Osteocyte (in vitro differentiated cells): Measurements from ENCODE around the gene CASKIN1. TPM values are rescaled to one million over a fixed set of nuclear protein-coding genes. Genes with fewer than 3 reads are reported as not detected.

Source experiments
- DNase-seq: peaks from one replicate; pipeline ENCODE4 v3.0.0; 2021; ENCODE audit warnings: mixed read lengths; ENCODE audit not compliant: unreplicated experiment; ENCODE audit errors: extremely low spot score
- H3K27ac Mint-ChIP-seq: one replicate; pipeline ENCODE4 v1.8.0; 2021; ENCODE audit warnings: mild to moderate bottlenecking, mixed read lengths; ENCODE audit not compliant: unreplicated experiment
- H3K27me3 Mint-ChIP-seq: one replicate; pipeline ENCODE4 v1.8.0; 2021; ENCODE audit warnings: mixed read lengths; ENCODE audit not compliant: unreplicated experiment
- H3K36me3 Mint-ChIP-seq: one replicate; pipeline ENCODE4 v1.8.0; 2021; ENCODE audit warnings: mixed read lengths; ENCODE audit not compliant: unreplicated experiment
- H3K4me1 Mint-ChIP-seq: one replicate; pipeline ENCODE4 v1.8.0; 2021; ENCODE audit warnings: mixed read lengths; ENCODE audit not compliant: unreplicated experiment
- H3K4me3 Mint-ChIP-seq: one replicate; pipeline ENCODE4 v1.8.0; 2021; ENCODE audit warnings: mild to moderate bottlenecking, moderate library complexity, mixed read lengths; ENCODE audit not compliant: unreplicated experiment
- H3K9me3 Mint-ChIP-seq: one replicate; pipeline ENCODE4 v1.8.0; 2021; ENCODE audit warnings: mixed read lengths; ENCODE audit not compliant: unreplicated experiment
- CTCF ChIP-seq: fragments of 200-600 bp; sonication (generic); IDR thresholded peaks from 2 replicates; pipeline ENCODE4 v1.5.0; 2021; ENCODE audit warnings: antibody characterized with exemption, mild to moderate bottlenecking, moderate library complexity
- total RNA-seq: library from RNA; stranded (reverse); gene quantifications from 2 replicates; pipeline ENCODE4 v1.2.1, GENCODE V29; 2021

Gene CASKIN1
- total RNA-seq, 1 donor from 2014 or later: 2.4 TPM

GRCh38 chr16:2151188-2152091 lies 45.0 kb downstream of the CASKIN1 start:
- Mint-ChIP-seq H3K4me1 (peaks cover 64% of the 10 kb centered on the region), H3K36me3 (peaks cover 4% of the 10 kb centered on the region), H3K4me3 (peak overlapping the region; percentile 17), H3K27me3 (no peaks in the 10 kb centered on the region), H3K27ac (peak overlapping the region; percentile 27), H3K9me3 (no peaks in the 10 kb centered on the region)
- TF ChIP-seq CTCF: no peak
- DNase-seq: no peak

- Mint-ChIP-seq H3K4me1 (peaks cover 61% of the 10 kb centered on the region), H3K4me3 (peak overlapping the region; percentile 38), H3K36me3 (peaks cover 4% of the 10 kb centered on the region), H3K27ac (peak overlapping the region; percentile 27), H3K27me3 (no peaks in the 10 kb centered on the region), H3K9me3 (no peaks in the 10 kb centered on the region)
- no peak for DNase-seq
- TF ChIP-seq CTCF: no peak
These were observed 45.8 kb downstream of the CASKIN1 start for GRCh38 chr16:2150418-2151187.

- Mint-ChIP-seq H3K9me3 (no peaks in the 10 kb centered on the region), H3K4me1 (peaks cover 61% of the 10 kb centered on the region), H3K36me3 (peaks cover 4% of the 10 kb centered on the region), H3K4me3 (peak overlapping the region; percentile 38), H3K27me3 (no peaks in the 10 kb centered on the region), H3K27ac (no peak overlapping the region)
- DNase-seq: no peak
- TF ChIP-seq CTCF: no peak
These were observed 46.6 kb downstream of the CASKIN1 start for GRCh38 chr16:2149630-2150417.

- no peaks in the 10 kb centered on the region for H3K27me3 Mint-ChIP-seq
- H3K4me3 Mint-ChIP-seq: peak overlapping the region; percentile 58
These were observed 47.4 kb downstream of the CASKIN1 start for GRCh38 chr16:2148714-2149629.

More at GRCh38 chr16:2148714-2149629, 47.4 kb downstream of the CASKIN1 start:
- TF ChIP-seq CTCF: no peak
- no peak for DNase-seq
- Mint-ChIP-seq H3K9me3 (no peaks in the 10 kb centered on the region), H3K27ac (no peak overlapping the region), H3K4me1 (peaks cover 54% of the 10 kb centered on the region), H3K36me3 (peaks cover 4% of the 10 kb centered on the region)
